ENCODE data around the gene RAD51D.
"Not testable (repeated sequence)": the region's sequence is repeated elsewhere in the genome, so short reads cannot be mapped to it uniquely, and the experiment has no call there.

Gene RAD51D

DNA sequence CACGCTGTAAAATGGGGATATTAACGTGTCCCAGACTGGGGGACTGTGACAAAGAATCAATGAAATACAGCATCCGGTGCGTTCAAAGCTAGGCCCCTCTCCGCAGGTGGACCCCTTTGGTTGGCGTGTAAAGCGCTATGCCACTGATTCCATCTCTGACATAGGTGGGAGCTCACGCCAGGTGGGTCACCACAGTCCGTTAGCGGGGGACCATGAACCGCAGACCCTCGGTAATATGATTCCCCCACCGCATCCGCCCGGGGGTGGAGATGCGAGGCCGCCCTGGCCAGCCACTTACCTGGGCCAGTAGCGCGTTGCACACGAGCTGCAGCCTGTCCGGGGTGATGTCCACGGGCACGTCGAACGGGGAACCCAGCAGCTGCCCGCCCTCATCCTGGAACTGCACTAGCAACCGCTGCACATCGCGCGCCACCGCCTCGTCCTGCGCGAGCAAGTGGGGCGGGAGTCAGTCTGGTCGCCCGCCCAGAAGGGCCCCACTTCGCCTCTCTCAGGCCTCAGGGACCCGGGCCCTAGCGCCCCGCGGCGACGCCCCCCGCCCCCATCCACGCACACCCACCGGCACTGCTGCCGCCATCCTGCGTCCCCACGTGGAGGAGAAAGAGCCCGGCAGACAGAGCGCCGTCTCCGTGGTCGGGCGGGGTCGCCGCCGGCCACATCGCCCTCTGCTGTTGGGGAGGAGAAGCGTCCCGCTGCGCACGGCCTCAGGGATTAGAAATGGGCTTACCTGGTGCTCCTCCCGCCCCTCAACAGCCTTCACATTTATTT is 22.2 kb upstream of the RAD51D start, which contains the start of gene NLE1:
Gene NLE1, minus strand, starts transcription at position 623 of the 786 bp plus-strand sequence. Its CDS starts 28 bp downstream, at position 595.
- DNase-seq (ENCODE audit: low read depth in 2 of 2, low spot score in 1 of 2), result peak; percentile 76 to 77

DNA sequence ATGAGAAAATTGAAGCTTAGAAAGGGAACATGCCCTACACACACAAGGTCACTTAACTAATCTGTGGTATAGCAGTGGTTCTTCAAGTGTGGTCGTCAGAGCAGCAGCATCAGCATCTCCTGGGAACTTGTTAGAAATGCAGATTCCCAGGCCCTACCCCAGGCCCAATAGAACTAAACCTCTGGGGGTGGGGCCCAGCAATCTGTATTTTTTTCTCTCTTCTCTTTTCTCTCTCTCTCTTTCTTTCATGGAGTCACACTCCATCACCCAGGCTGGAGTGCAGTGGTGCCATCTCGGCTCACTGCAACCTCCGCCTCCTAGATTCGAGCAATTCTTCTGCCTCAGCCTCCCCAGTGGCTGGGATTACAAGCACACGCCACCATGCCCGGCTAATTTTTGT is 18.6 kb upstream of the RAD51D start:
- no peak for DNase-seq (ENCODE audit: low read depth in 2 of 2, low spot score in 1 of 2)

DNA sequence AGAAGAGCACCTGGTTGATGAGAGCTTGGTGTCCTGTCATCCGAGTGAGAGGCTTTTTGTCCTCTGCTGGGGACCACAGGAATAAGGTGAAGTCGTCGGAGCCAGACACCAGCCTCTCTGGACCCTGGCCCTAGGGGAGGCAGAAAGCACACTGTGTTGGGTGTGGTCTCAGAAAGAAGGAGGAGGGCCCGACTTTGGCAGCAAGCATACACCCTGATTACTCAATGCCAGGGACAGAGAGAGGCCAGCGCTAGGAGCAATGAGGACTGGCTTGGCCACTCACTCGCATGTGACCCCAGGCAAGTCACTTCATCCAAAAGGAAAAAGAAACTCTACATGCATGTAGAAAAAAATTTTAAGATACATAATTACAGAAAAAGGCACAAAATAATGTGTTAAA is 15.7 kb upstream of the RAD51D start:
- DNase-seq (ENCODE audit: low read depth in 2 of 2, low spot score in 1 of 2), result no peak

DNA sequence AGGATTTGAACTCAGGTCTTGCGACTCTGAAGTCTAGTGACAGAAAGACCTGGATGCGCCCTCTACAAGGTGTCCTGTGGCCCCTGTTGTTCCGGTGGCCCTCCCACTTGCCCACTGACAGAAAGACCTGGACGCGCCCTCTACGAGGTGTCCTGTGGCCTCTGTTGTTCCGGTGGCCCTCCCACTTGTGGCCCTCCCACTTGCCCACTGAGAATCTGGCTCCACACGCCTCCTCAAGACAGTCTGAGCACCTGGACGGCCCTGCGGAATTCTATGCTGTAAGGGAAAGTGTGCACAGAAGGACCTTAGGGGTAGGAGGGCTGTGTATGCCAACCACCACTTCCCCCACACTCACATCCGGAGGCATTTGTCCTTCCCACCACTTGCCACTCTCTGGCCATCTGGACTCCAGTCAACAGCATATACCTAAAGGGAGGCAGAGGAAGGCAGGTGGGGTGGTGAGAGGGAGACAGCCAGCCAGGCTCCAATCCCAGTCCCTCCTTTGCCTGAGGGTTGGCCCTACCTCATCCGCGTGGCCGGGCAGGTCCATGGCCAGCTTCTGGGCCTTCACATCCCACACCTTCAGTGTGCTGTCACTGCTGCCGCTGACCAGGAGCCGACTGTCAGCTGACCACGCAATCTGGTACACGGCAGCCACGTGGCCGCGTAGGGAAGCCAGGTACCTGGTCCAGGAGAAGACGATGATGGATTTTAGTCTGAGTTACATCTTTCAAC is 13.3 kb upstream of the RAD51D start:
- DNase-seq (ENCODE audit: low read depth in 2 of 2, low spot score in 1 of 2), result no peak

DNA sequence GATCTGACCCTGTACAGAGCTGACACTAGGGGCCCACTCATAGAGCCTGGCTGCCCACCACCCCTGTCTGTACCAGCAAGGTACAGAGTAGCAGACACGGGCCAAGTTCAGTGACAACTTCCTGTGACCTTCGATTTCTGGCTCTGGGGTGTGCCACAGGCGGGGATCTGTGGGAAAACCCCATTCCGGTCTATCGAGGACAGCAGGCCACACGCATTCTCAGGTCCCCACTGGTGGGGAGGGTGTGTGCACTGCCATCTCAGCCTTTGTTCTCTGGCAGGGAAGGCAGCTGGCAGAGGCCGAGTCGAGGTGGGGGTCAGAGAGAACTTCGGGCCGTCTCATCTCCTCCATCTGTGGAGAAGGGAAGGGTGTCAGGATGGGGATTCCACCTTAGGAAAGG is 12.4 kb upstream of the RAD51D start:
- no peak for DNase-seq (ENCODE audit: low read depth in 2 of 2, low spot score in 1 of 2)

DNA sequence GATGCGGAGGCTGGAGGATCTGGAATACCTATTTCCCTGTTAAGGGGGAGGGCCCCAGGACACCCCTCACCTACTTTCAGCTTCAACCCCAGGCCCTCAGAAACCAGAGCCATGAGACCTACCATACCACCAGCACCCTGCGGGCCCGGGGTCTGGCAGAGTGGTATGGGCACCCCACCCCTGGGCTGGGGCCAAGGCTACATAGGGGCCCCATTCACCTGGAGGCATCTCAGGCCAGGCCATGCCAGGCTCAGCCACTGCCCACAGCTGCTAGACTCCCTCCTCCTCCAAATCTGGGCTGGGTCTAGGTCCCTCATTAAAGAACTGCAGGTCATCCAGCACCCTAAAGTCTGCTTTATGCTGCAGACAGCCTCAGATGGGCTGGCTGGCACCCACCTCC is 10.7 kb upstream of the RAD51D start:
- no peak for DNase-seq (ENCODE audit: low read depth in 2 of 2, low spot score in 1 of 2)

DNA sequence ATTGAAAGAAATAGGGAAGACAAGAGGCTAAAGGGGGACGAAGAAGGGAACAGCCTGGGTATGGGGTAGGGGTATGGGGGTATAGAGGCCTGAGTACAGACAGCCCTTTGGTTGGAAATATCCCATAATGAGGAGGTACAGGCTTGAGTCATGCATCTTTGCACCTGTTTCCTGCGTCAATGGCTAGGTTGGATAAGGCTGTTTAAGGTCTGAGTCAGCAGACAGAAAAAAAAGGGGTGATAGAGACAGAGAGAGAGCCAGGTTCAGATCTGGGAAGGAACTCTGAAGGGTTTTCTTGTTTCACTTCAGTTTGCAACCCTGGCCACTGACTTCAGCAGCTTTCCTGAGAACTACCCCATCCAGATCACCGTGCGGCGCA is 10.3 kb upstream of the RAD51D start:
- no peak for DNase-seq (ENCODE audit: low read depth in 2 of 2, low spot score in 1 of 2)

DNA sequence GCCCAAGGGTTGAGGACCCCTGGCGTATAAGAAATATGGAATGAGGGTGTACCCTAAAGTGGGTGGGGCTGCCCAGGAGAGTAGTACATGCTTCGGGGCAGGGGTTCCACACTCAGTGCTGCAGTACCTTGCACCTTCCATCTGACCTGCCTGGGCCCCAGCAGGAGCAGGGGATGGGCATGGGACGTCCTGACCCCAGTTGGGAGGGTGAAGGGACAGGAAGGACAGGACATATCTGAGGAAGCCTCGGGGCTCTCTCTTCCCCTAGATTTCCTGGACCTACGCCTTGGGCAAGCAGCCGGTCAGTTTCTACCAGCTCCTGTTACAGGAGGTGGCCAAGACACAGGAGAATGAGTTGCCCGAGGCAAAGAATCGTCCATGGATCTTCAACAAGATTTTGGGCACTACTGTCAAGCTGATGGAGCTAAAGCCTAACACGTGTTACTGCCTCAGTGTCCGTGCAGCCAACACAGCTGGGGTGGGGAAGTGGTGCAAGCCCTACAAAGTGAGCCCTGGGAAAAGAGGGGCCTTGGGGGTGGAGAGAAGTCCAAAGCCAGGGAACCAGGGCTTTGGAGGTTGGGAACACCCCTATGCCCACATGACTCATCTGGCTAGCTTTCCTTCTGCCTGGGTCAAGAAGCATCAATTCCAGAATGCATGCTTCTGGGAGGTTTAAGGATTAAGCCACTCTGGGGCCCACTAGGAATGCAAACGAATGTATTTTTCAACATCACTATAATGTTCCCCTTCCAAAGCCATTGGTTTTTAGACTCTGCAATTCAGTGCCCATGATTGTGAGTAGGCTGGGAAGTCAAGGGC is 9.7 kb upstream of the RAD51D start:
- DNase-seq (ENCODE audit: low read depth in 2 of 2, low spot score in 1 of 2), result no peak

DNA sequence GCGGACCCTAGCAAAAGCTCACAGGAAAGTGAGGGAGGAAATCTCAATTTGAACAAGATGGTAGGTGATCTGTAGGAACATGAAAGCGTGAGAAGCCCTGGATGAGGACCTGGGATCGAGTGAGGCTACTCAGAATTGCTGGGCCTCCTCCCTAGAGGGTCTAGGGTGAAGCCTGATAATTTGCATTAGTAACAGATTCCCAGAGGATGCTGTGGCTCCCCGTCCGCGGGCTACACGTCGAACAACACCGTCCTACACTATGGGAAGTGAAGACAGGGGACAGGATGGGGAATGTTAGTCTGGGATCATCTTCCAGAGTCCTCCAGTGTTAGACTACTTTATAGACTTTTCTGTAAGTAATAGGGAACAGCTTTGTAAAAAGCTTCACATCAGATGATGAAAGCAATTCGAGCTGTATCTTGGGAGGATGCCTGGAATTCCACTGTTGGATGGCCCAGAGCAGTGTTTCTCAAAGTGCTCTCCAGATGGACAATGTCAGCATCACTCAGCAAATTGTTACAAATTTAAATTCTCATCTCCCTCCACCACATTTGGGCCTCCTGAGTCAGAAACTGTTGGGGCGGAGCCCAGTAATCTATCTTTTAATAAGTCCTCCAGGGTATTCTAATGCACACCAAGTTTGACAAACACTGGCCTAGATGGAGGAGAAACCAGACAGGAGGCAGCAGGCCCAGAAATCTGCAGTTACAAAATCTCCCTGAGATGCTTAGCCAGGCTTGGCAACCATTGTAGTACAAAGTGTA is 8.3 kb upstream of the RAD51D start:
- DNase-seq (ENCODE audit: low read depth in 2 of 2, low spot score in 1 of 2), result no peak

DNA sequence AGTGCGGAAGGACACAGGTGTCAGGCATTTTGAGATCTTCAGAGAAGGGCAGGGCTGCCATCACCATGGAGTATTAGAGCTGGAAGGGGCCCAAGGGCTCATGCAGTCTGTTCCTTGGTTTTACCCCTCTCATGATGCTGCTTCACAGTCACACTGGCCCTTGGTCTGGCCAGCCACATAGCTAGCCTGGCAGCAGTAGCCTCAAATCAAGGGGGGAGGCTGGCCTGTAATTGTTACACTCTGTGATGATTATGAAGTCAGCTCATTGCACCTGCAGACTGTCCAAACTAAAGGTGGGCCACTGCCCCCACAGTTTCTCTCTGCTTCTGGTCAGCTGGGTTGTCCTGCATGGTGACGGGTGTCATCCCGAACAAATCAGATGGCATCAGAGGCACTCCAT is 1.7 kb upstream of the RAD51D start, which contains the start of gene FNDC8:
Gene FNDC8, plus strand, starts transcription at position 301 of the 400 bp plus-strand sequence. Its CDS starts 79 bp downstream, at position 380.
- DNase-seq (ENCODE audit: low read depth in 2 of 2, low spot score in 1 of 2), result no peak

DNA sequence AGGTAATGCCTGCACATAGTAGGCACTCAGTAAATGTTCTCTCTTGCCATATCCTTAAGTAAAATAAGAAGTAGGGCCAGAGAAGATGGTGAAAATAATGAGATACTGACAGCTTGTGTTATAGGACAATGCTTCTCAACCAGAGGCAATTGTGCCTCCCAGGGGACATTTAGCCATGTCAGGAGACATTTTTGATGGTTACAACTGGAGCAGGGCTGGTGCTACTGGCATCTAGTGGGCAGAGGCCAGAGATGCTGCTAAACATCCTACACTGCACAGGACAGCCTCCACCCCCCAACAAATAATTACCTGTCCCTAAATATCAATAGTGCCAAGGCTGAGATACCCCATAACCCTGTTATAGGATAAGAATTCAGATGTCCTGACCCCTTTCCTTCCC is 1.7 kb downstream of the RAD51D start:
- DNase-seq (ENCODE audit: low read depth in 2 of 2, low spot score in 1 of 2), result no peak

DNA sequence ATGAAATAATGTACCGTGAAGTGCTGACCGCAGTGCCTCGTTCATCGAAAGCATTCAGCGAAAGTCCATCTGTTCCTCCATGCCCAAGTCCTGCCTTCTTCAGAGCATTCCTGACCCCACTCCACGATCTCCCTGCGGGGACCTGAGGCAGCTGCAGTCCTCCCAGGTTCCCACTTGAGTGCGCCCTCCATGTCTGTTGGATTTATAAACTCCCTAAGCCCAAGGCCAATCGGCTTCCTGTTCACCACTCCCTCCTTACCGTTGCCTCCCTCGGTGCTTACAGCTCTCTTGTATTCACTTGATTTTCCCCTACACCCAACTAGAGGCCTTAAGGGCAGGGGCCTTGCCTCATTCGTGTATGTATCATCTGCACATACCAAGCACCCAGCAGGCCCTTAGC is 2.8 kb downstream of the RAD51D start:
- no peak for DNase-seq (ENCODE audit: low read depth in 2 of 2, low spot score in 1 of 2)

DNA sequence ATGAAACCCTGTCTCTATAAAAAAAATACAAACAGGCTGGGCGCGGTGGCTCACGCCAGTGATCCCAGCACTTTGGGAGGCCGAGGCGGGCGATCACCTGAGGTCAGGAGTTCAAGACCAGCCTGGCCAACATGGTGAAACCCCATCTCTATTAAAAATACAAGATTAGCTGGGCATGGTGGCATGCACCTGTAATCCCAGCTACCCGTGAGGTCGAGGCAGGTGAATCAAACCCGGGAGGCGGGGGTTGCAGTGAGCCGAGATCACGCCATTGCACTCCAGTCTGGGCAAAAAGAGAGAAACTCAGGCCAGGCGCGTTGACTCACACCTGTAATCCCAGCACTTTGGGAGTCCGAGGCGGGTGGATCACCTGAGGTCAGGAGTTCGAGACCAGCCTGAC is 8.9 kb downstream of the RAD51D start:
- not testable (repeated sequence) for DNase-seq (ENCODE audit: low read depth in 2 of 2, low spot score in 1 of 2)

DNA sequence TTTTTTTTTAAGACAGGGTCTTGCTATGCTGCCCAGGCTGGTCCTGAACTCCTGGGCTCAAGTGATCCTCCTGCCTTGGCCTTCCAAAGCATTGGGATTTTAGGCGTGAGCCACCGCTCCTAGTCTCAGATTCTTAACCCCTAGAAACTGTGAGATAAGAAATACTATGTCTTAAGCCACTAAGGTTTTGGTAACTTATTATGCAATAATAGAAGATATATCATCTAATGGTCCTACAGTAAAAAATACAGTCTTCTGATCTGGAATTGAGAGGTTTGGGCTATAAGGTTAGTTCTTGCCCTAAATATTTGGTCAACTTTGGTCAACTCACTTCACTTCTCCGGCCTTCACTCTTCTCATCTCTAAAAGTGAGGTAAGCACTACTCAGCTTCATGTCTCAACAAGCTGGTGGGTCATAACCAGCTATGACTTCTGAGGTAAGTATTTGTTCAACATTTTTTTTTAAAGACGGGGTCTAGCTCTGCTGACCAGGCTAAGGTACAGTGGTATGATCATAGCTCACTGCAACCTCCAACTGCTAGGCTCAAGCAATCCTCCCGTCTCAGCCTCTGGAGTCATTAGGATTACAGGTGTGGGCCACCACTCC is 14.7 kb downstream of the RAD51D start:
- DNase-seq (ENCODE audit: low read depth in 2 of 2, low spot score in 1 of 2), result no peak

DNA sequence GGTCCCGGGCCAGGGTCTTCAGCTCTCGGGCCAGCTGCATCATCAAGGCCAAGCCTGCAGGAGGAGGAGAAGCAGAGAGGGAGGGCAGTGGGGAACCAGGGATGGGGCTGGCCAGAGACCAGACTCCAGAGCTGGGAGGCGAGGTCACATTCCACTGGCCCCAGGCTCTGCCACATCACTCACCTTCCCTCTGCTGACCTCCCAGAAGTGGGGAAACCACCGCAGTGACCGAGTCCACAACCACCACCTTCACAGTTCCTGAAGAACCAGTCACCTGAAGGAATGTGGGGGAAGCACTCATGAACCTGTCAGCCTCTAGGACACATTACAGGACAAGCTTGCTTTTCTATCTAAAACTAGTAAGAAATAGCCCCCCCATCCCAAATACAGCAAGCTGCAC is 16.4 kb downstream of the RAD51D start:
- DNase-seq (ENCODE audit: low read depth in 2 of 2, low spot score in 1 of 2), result no peak

DNA sequence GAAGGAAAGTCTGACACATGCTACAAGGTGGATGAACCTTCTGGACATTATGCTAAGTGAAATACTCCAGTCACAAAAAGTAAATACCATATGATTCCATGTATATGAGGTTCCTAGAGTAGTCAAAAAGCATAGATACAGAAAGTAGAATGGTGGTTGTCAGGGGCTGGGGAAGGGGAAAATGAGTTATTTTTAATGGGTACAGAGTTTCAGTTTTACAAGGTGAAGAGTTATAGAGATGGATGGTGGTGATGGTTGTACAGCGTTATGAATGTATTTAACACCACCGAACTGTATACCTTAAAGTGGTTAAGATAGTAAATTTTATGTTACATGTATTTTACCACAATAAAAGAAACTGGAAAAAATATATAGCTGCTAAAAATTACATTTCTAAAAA is 17.9 kb downstream of the RAD51D start:
- no peak for DNase-seq (ENCODE audit: low read depth in 2 of 2, low spot score in 1 of 2)

DNA sequence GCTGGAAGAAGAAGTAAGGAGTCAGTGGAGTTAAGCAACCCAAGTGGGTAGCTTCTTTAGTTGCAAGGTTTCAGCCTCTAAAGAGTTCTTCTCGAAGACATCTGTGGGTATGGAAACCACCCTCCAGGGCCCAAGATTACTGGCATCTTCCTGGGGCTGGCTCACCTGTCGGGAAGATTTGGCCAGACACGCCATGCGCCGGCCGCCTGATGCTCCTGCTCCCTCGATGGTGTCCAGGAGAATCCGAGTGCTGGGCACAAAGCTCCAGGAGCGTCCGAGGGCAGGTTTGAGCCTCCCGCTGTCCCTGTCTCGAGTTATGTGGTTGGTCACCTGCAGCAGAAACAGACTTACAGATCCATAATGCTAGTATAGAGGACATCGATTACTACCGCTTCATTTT is 18.6 kb downstream of the RAD51D start:
- no peak for DNase-seq (ENCODE audit: low read depth in 2 of 2, low spot score in 1 of 2)

DNA sequence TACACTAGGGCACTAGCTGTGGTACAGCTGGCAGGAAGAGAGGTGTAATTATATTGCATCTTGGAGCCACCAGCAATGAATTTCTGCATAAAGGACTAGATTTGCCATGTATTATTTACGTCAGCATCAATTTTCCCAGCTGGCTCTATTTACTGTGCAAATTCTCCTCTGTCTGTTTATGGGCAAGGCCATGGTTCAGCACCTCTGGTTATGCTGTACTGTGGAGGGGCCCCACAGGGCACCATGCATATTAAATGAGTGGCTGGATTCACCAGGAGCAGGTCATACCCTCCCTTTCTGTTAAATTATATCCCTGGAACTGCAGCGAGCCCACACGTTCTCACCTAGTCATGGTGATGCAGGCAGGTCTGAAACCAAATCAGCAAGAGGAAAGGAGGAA is 19.8 kb downstream of the RAD51D start:
- DNase-seq (ENCODE audit: low read depth in 2 of 2, low spot score in 1 of 2), result no peak

DNA sequence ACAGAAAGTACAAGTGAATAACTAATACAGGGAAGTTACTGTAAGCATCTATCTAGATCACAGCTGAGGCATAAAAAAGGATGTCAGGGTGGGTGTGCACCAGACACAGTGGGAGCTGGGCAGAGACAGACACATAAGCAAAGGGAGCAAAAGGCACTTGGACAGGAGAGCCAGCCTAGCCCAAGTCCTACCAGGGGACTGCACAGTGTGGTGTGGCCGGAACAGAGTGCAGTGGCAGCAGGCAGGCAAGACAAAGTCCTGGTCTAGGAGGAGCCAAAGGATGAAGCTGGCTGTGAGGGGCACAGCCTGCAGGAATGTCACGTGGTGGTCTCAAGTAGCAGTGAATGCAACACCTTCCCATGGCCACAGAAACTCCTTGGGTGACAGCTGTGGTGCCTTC is 21.9 kb downstream of the RAD51D start:
- DNase-seq (ENCODE audit: low read depth in 2 of 2, low spot score in 1 of 2), result no peak

DNA sequence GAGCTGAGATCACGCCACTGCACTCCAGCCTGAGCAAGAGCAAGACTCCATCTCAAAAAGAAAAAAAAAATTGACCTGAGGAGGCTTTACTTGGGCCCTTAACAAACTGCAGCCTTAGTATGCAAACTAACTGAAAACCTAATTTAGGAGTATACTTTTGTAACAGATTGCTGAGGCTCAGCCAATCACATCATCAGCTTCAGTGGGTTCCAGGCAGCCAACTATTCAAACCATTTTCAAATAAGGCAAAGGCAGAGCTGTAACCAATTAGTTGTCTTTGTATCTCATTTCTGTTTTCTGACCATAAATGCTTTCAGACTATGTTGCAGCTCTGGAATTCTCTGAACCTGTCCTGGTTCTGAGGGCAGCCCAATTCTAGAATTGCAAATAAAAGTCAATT is 23.9 kb downstream of the RAD51D start:
- DNase-seq (ENCODE audit: low read depth in 2 of 2, low spot score in 1 of 2), result no peak

DNA sequence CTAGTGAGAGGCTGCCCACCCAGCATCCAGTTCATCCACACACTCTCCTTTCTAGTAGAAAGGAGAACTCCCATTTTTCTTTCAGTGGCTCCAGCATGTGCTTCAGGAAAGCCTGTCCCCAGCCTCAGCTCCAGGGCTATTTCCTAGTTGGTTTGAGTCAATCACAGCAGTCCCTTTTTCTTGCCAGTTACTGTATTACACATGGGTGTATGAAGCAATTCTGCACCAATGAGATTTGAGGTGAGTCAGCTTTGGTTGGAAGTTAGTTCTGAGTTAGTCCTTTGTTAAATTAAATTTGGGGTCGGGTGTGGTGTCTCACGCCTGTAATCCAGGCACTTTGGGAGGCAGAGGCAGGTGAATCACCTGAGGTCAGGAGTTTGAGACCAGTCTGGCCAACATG is 24.8 kb downstream of the RAD51D start:
- no peak for DNase-seq (ENCODE audit: low read depth in 2 of 2, low spot score in 1 of 2)

All from stimulated activated CD8-positive, alpha-beta memory T cell treated with anti-CD3 and anti-CD28 coated beads, Interleukin-4, amount 100 ng/mL, for 1 hour (primary cell).